Dermis microvascular lymphatic vessel endothelial cell (primary cell): Measurements from ENCODE around the gene ACOXL. TPM values are rescaled to one million over a fixed set of nuclear protein-coding genes. Genes with fewer than 3 reads are reported as not detected.

Experiments used
- DNase-seq, 2 donors: peaks; one replicate each; pipeline versions ENCODE4 v3.0.0 to v3.0.0-alpha.2; 2010; ENCODE audit warnings: low read depth in 2 of 2
- total RNA-seq: library from RNA; depleted of rRNA; stranded (reverse); fragments of >200 nt; gene quantifications from 2 replicates; pipeline ENCODE4 v1.2.1, GENCODE V29; 2014

Gene ACOXL
- total RNA-seq, 1 donor from 2014 or later: not detected

- DNase-seq: no peak
These were observed 62.0 kb downstream of the ACOXL start for GRCh38 chr2:110794390-110794789.

DNA sequence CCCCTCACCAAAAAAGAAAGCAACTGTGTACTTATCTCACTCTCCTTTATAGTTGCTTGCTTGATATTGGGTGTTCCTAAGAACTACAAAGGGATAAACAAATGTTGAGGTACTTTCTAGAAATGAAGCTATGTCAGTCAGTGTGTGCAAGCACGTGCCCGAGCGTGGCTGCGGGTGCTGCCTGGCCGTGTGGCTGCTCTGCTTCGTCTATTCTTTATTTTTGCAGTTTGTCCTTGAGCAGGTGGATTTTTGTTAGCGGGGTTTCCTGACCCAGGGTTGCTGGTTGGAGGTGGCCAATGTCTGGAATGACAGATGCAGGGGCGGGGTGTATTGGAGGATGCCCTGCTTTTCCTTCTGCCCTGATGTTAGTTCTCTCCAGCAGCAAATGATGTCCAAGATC is 62.6 kb downstream of the ACOXL start:
- no peak for DNase-seq

- DNase-seq: no peak
These were observed 64.4 kb downstream of the ACOXL start for GRCh38 chr2:110796716-110797301.

- DNase-seq: no peak
These were observed 67.0 kb downstream of the ACOXL start for GRCh38 chr2:110799376-110799775.

DNA sequence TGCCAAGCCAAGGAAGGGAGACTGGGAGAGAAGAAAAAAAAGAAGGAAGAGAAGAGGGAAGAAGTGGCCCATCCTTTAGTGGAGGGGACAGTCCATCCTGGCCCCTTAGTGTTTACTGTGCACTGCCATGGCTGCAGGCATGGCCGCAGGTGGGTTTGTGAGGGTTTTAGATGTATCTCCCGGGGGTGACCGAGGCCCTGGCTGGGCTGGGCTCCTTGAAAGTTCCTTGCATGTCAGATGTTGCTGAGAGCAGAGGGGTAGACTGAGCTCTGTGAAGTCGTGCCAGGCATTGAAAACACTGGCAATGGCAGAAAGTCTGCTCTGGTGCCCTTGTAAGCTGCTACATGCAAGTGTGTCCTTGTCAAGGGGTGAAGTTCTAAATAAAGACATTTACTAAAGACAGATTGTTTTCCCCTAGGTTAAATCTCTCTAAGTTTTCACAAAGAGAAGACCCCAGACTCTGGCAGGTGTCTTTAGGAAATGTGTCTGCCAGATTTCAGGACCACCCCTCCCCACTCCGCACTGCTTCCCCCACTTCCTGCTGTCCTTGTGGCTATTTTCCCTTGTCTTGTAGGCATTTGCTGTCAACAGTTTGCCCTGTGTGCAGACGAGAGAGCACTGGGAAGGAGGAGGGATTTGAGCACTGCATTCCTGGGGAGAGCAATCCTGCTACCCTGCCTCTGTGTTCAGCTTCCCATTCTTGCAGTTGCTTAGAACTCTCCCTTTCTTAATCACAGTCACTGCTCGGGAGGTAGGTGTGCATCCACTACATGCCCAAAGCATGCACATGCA is 68.4 kb downstream of the ACOXL start:
- no peak for DNase-seq

GRCh38 chr2:110802208-110802932 is 70.0 kb downstream of the ACOXL start:
- DNase-seq: no peak

DNA sequence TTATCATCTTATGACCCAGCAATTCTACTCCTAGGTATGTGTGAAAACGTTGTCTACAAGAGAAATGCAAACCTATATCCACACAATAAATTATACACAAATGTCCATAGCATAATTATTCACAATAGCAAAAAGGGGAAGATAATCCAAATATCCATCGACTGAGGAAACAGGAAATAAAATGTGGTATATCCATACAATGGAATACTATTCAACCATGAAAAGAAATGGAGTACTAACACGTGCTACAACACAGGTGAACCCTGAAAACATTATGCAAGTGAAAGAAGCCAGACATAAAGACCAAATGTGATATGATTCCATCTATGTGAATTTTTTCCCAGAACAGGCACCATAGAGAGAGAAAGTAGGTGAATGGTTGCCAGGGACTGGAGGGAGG is 72.1 kb downstream of the ACOXL start:
- no peak for DNase-seq

DNA sequence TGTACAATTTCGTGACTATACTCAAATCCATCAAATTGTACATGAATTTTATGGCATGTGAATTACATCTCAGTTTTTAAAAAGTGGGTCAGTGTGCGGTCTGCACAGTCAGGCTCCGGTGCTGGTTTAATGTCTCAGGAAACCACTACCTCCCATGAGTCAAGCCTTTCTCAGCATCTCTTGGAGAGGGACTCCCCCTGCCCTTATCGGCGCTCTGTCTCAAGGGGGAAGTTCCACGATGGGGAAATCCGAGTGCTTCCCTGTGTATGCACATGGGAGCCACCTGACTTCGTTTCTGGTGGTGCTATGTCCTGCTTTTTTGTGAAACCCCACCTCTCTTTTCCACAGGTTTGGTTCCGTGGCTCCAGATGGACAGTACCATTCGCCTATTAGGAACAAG is 72.5 kb downstream of the ACOXL start:
- DNase-seq: no peak

DNA sequence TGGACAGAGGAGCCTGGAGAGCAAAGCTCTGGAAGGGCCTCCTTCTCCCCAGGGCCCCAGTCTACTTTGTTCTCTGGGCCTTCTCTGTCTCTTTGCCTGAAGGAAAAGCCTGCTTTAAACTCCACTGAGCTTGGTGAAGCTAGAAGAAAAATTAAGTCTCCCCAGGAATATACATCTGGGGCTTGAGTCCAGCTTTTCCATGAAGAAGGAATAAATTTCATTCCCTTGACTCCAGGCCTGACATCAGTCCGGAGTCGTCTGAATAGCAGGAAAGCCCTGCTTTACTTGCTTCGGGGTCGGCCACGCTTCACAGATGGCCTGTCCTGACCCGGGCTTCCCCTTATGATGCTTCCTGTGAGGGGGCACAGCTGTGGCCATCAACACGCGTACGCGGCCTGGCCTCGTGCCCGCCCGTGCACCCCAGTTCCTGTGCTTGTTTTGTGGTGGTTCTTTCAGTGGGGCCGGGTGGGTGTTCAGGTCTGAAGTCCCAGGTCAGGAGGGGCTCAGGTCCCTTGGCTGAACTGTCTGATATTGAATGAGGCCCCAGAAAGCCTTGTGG is 73.6 kb downstream of the ACOXL start:
- no peak for DNase-seq

DNA sequence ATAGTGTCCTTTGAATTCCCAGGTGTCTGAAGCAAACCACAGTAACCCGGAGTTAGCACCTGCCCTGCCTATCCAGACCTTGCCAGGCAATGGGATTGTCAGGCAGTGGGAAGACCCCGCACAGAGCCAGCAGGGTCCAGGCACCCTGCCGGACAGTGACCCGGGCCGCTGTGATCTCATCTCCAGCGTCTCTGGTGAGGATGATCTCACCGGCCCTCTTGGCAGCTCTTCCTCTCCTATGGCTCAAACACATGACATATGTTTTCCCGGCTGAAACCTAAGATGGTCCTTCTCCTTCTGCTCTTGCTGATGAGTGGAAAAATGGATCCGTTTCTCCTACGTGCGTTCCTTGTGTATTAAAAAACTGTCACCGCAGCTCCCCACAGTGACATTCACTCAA is 75.1 kb downstream of the ACOXL start:
- no peak for DNase-seq

DNA sequence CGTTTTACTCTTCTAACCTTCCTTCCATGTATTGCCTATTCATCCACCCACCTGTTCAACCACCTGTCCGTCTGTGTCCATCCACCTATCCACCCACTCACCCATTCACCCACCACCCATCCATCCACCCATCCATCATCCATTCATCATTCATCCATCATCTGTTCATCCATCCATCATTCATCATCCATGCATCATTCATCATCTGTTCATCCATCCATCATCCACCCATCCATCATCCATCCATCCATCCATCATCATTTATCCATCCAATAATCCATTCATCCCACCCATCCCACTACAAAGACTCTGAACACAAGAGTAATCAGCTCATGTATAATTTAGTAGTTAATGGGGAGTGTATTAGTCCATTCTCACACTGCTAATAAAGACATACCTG is 78.0 kb downstream of the ACOXL start:
- DNase-seq: no peak

DNA sequence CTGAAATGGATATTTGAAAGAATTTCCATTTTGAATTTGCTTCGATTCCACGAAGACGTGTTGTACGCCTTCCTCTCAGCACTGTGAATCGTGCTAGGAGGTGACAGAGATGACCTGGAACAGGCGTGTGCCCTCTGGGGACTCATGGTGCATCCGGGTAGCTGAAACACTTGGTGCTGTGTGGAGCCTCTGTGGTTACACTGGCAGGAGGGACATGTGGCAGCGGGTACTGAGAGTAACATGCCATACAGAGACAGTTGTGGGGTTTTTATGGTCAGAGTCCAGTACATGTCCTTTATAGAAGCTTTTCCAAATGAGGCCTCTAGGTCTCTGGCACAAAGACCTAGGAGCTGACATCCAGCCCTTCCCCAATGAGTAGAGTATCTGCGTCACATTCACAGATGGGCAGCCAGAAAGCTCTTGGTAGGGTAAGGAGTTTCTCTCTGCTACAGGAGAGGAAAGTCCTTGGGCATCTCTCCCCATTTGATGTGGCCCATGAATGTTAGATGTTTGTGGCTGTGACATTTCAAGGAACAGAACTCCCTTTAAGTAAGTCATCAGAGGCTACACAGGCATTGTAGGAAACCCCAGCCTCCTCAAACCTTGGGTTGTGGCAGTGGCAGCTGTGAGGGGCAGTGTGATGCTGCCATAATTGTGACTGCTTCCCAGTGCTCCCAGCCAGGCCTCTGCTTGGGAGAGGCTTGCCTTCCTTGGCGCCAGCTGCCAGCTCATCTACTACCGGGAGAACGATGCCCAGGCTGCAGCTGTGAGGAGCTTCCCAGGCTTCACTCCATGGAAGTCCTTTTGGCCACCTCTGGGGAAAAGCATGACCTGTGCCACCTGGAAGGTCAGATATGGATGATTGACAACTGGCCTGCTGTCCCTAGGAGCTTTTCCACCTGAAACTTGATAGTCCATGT is 80.6 kb downstream of the ACOXL start:
- no peak for DNase-seq

DNA sequence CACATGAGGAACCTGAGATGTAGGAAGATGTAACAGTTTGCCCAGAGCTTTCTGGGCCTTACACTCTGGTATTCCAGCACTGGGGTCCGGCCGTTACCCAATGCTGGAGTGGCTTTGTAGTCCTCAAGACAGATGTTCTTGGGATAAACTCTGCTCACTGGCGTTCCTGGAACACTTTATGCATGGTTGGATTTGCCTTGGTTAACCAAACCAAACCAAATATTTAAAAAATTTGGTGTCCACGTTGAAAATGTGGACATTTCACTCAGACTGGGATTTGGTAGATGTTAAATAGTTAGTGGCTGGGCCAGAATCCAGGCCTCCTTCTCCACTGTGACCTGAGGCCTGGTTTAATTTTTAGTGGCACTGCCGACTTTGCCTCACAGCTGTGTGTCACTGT is 81.5 kb downstream of the ACOXL start:
- DNase-seq: no peak

- no peak for DNase-seq
These were observed 83.6 kb downstream of the ACOXL start for GRCh38 chr2:110815938-110816337.

- no peak for DNase-seq
These were observed 84.3 kb downstream of the ACOXL start for GRCh38 chr2:110816404-110817365.

GRCh38 chr2:110818767-110819481 is 86.6 kb downstream of the ACOXL start:
- DNase-seq: no peak

DNA sequence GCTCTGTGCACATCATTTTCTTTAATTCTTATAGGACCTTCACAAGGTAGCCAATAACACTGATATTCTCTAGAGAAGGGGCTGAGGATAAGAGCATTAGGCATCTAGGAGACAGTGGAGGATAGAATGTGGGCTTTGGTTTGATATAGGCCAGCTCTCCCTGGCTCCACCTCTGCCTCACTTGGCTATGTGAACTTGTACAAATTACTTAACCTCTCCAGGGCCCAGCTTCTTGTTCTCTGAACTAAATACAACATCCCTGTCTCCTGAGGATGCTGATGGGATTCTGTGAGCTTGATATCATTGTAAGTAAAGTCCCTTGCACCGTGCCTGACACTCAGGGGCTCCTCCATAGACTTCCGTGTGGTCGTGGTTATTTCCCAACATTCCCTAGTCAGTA is 87.3 kb downstream of the ACOXL start:
- DNase-seq: no peak

DNA sequence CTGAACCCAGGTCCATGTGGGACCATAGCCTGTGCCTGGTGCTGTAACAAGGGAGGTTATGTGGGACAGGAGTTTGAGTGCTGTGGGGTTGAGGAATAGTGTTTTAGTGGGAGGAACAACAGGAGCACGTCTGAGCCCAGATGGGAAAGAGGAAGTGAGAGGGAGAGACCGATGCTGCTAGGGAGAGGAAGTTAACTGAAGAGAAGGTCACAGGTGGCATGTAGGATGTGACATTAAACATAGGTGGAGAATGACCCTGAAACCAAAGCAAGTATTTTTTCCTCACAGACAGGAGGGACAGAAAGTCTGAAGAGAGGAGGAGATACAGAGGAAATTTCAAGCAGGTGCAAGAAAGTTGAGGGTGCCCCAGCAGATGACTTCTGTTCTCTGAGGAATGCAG is 87.8 kb downstream of the ACOXL start:
- no peak for DNase-seq

DNA sequence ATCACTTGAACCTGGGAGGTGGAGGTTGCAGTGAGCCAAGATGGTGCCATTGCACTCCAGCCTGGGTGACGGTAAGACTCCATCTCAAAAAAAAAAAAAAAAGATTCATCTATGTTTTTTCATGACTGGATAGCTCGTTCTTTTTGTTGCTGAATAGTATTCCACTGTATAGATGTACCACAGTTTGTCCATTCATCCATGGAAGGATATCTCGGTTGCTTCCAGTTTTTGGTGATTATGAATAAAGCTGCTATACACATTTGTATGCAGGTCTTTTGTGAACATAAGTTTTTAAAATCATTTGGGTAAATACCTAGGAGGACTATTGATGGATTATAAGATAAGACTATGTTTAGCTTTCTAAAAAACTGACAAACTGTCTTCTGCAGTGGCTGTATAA is 90.8 kb downstream of the ACOXL start:
- DNase-seq: no peak

DNA sequence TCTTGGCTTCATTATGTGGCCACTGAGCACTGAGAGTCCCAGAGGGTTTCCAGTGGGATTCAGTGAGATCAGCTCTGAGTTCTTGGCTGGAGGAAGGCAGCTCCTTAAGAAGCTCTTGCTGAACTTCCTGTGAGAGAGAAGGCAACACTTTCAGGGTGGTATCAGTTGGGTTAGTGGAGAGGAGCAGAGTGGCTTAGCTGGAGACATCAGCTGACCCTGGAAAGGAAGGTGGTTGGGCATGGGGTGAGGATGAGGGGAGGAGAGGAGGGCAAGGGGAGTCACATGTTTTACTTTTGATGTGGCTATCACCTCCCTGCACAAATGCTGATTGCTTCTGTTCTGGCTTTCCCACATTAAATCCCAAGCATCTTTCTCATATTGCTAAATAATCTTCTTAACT is 95.1 kb downstream of the ACOXL start:
- DNase-seq: no peak
